ENCODE measurements around the gene OOSP3. TPM values are rescaled to one million over a fixed set of nuclear protein-coding genes. Genes with fewer than 3 reads are reported as not detected.
"Not testable (repeated sequence)": the region's sequence is repeated elsewhere in the genome, so short reads cannot be mapped to it uniquely, and the experiment has no call there.

OOSP3 gene
- total and polyA plus RNA-seq, 2 donors (not counting 1 experiment from before 2014, with no cell fraction given) = not detected

DNA sequence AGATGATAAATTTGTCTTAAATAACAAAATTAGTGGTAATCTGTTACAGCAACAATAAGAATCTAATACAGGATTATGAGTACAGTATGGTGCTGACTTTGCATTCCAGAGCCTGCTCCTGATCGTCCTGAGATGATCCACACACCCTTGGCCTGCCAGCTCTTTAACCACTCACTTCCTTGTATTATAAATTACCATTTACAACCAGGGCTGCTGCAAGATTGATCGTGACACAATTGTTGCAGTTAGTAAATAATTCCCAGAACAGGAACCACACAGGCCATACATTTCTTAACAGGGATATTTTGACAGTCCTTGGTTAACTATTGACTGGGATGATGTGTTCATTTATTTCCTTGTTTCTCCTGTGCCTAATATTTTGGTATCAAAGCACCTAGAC is 29.5 kb upstream of the OOSP3 start:
- no peaks in the 10 kb centered on the region for H3K9me3 Mint-ChIP-seq (ENCODE audit: insufficient read depth)
- no peaks in the 10 kb centered on the region for H3K4me1 Mint-ChIP-seq
- Histone ChIP-seq H3K36me3 (replicated peaks in 1 of 2; ENCODE audit: control extremely low read depth in 1 of 2, control insufficient read depth in 1 of 2, extremely low read depth in 1 of 2, insufficient read depth in 2 of 2, low read length in 1 of 2) (no peaks in the 10 kb centered on the region), H3K9me3 (ENCODE audit: control extremely low read depth in 1 of 3, control insufficient read depth in 2 of 3, insufficient read depth in 1 of 3, low read length in 2 of 3) (peaks cover 0 to 3% (median 0%) of the 10 kb centered on the region in 3 donors), H3K4me3 (ENCODE audit: control extremely low read depth in 1 of 5, extremely low read depth in 1 of 5, insufficient read depth in 1 of 5, low read depth in 2 of 5, low read length in 4 of 5) (no peak overlapping the region), H3K4me2 (replicated peaks; ENCODE audit: low read depth, low read length, poor library complexity, severe bottlenecking) (no peak overlapping the region), H3K27ac (ENCODE audit: low read length in 2 of 2) (no peak overlapping the region), H4K20me1 (ENCODE audit: control insufficient read depth, insufficient read depth, low read length, poor library complexity, severe bottlenecking) (no peaks in the 10 kb centered on the region), H3K4me1 (ENCODE audit: control insufficient read depth in 2 of 2, insufficient read depth in 2 of 2, low read length in 2 of 2) (no peaks in the 10 kb centered on the region), H3K27me3 (replicated peaks in 1 of 4; ENCODE audit: control extremely low read depth in 1 of 4, control insufficient read depth in 3 of 4, insufficient read depth in 4 of 4, low read length in 3 of 4) (no peaks in the 10 kb centered on the region), H3K9ac (ENCODE audit: low read length) (no peak overlapping the region), H2AFZ (ENCODE audit: insufficient read depth, low read depth, low read length, poor library complexity, severe bottlenecking) (no peak overlapping the region), H3K79me2 (ENCODE audit: control insufficient read depth, insufficient read depth, low read length) (no peaks in the 10 kb centered on the region)
- POLR2A ChIA-PET = no interaction called here
- CTCF ChIA-PET = no interaction called here
- H3K27me3 Mint-ChIP-seq = peaks cover 15% of the 10 kb centered on the region
- H3K4me3 Mint-ChIP-seq = no peak overlapping the region
- TF ChIP-seq EZH2 (IDR thresholded peaks at IDR 0.05; ENCODE audit: borderline replicate concordance, insufficient read depth, low read depth, low read length, poor library complexity, severe bottlenecking) (no peak), CTCF (IDR thresholded peaks at IDR 0.05) (no peak)
- H3K27ac Mint-ChIP-seq = no peak overlapping the region
- ATAC-seq (ENCODE audit: low read depth) (no peak), DNase-seq (no peak)
- WGBS (ENCODE audit: insufficient coverage) = no CpG with 5 or more reads among the region's 2 CpGs
- intact Hi-C loops (cut with micrococcal nuclease) = no loop called here

DNA sequence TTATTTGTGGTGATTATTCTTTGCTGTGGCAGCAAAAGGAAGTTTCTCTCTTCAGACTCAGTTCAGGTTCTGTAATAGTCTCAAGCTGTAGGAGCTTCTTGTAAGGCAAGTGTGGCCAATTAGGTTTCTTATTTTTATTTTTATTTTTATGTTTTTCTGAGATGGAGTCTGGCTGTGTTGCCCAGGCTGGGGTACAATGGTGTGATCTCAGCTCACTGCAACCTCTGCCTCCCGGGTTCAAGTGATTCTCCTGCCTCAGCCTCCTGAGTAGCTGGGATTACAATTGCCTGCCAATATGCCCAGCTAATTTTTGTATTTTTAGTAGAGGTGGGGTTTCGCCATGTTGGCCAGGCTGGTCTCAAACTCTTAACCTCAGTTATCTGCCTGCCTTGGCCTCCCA is 29.0 kb upstream of the OOSP3 start:
- WGBS (ENCODE audit: insufficient coverage) = no CpG with 5 or more reads among the region's 2 CpGs

GRCh38 chr11:59851416-59851815 is 27.2 kb upstream of the OOSP3 start:
- H3K27me3 ChIP-seq (replicated peaks in 1 of 4; ENCODE audit: control extremely low read depth in 1 of 4, control insufficient read depth in 3 of 4, insufficient read depth in 4 of 4, low read length in 3 of 4); ATAC-seq (ENCODE audit: low read depth); H2AFZ ChIP-seq (ENCODE audit: insufficient read depth, low read depth, low read length, poor library complexity, severe bottlenecking); H3K79me2 ChIP-seq (ENCODE audit: control insufficient read depth, insufficient read depth, low read length); H3K9me3 Mint-ChIP-seq (ENCODE audit: insufficient read depth); intact Hi-C loops (cut with micrococcal nuclease); H3K4me1 Mint-ChIP-seq; CTCF ChIA-PET; H3K27ac ChIP-seq (ENCODE audit: low read length in 2 of 2); DNase-seq; H3K27ac Mint-ChIP-seq; H4K20me1 ChIP-seq (ENCODE audit: control insufficient read depth, insufficient read depth, low read length, poor library complexity, severe bottlenecking); H3K4me3 Mint-ChIP-seq; H3K4me2 ChIP-seq (replicated peaks; ENCODE audit: low read depth, low read length, poor library complexity, severe bottlenecking); H3K4me1 ChIP-seq (ENCODE audit: control insufficient read depth in 2 of 2, insufficient read depth in 2 of 2, low read length in 2 of 2); H3K36me3 ChIP-seq (replicated peaks in 1 of 2; ENCODE audit: control extremely low read depth in 1 of 2, control insufficient read depth in 1 of 2, extremely low read depth in 1 of 2, insufficient read depth in 2 of 2, low read length in 1 of 2); H3K9me3 ChIP-seq (ENCODE audit: control extremely low read depth in 1 of 3, control insufficient read depth in 2 of 3, insufficient read depth in 1 of 3, low read length in 2 of 3); H3K9ac ChIP-seq (ENCODE audit: low read length); H3K4me3 ChIP-seq (ENCODE audit: control extremely low read depth in 1 of 5, extremely low read depth in 1 of 5, insufficient read depth in 1 of 5, low read depth in 2 of 5, low read length in 4 of 5); POLR2A ChIA-PET: not testable (repeated sequence)
- 92% methylated on average over 2 of the region's 5 CpGs for WGBS (ENCODE audit: insufficient coverage)
- H3K27me3 Mint-ChIP-seq = peaks cover 23% of the 10 kb centered on the region

More for the DNA sequence above, 29.0 kb upstream of the OOSP3 start:
- H3K4me3 Mint-ChIP-seq; DNase-seq; H3K9me3 ChIP-seq (ENCODE audit: control extremely low read depth in 1 of 3, control insufficient read depth in 2 of 3, insufficient read depth in 1 of 3, low read length in 2 of 3); H3K9me3 Mint-ChIP-seq (ENCODE audit: insufficient read depth); intact Hi-C loops (cut with micrococcal nuclease); H3K4me3 ChIP-seq (ENCODE audit: control extremely low read depth in 1 of 5, extremely low read depth in 1 of 5, insufficient read depth in 1 of 5, low read depth in 2 of 5, low read length in 4 of 5); H3K4me1 ChIP-seq (ENCODE audit: control insufficient read depth in 2 of 2, insufficient read depth in 2 of 2, low read length in 2 of 2); H3K4me1 Mint-ChIP-seq; CTCF ChIA-PET; POLR2A ChIA-PET; H3K4me2 ChIP-seq (replicated peaks; ENCODE audit: low read depth, low read length, poor library complexity, severe bottlenecking); H3K79me2 ChIP-seq (ENCODE audit: control insufficient read depth, insufficient read depth, low read length); H3K9ac ChIP-seq (ENCODE audit: low read length); H3K36me3 ChIP-seq (replicated peaks in 1 of 2; ENCODE audit: control extremely low read depth in 1 of 2, control insufficient read depth in 1 of 2, extremely low read depth in 1 of 2, insufficient read depth in 2 of 2, low read length in 1 of 2); H3K27me3 ChIP-seq (replicated peaks in 1 of 4; ENCODE audit: control extremely low read depth in 1 of 4, control insufficient read depth in 3 of 4, insufficient read depth in 4 of 4, low read length in 3 of 4); ATAC-seq (ENCODE audit: low read depth); H4K20me1 ChIP-seq (ENCODE audit: control insufficient read depth, insufficient read depth, low read length, poor library complexity, severe bottlenecking); H3K27ac Mint-ChIP-seq; H3K27ac ChIP-seq (ENCODE audit: low read length in 2 of 2); H2AFZ ChIP-seq (ENCODE audit: insufficient read depth, low read depth, low read length, poor library complexity, severe bottlenecking): not testable (repeated sequence)
- peaks cover 19% of the 10 kb centered on the region for H3K27me3 Mint-ChIP-seq

Measured in B cell (primary cell).